Measurements from ENCODE around the gene UQCRC2.

Gene UQCRC2

GRCh38 chr16:21957714-21958346 lies 4.7 kb downstream of the UQCRC2 start:
- Mint-ChIP-seq H3K27ac (peak overlapping the region; percentile 40), H3K36me3 (ENCODE audit: low read depth) (peaks cover 59% of the 10 kb centered on the region), H3K4me1 (peaks cover 45% of the 10 kb centered on the region), H3K27me3 (no peaks in the 10 kb centered on the region), H3K4me3 (no peak overlapping the region), H3K9me3 (no peaks in the 10 kb centered on the region)
- DNase-seq (no peak), ATAC-seq (no peak)

DNA sequence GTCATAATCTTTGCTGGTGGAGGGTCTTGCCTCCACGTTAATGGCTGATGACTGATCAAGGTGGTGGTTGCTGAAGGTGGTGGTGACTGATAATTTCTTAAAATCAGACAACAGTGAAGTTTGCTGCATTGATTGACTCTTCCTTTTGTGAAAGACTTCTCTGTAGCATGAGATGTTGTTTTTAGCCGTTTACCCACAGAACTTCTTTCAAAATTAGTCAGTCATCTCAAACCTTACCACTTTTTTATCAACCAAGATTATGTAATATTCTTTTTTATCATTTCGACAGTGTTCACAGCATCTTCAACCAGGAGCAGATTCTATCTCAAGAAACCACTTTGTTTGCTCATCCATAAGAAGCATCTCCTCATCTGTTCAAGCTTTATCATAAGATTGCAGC lies 5.9 kb downstream of the UQCRC2 start:
- Mint-ChIP-seq H3K27me3 (no peaks in the 10 kb centered on the region), H3K4me1 (peaks cover 39% of the 10 kb centered on the region), H3K9me3 (no peaks in the 10 kb centered on the region), H3K36me3 (ENCODE audit: low read depth) (peaks cover 54% of the 10 kb centered on the region), H3K4me3 (no peak overlapping the region), H3K27ac (no peak overlapping the region)
- ATAC-seq (no peak), DNase-seq (no peak)

DNA sequence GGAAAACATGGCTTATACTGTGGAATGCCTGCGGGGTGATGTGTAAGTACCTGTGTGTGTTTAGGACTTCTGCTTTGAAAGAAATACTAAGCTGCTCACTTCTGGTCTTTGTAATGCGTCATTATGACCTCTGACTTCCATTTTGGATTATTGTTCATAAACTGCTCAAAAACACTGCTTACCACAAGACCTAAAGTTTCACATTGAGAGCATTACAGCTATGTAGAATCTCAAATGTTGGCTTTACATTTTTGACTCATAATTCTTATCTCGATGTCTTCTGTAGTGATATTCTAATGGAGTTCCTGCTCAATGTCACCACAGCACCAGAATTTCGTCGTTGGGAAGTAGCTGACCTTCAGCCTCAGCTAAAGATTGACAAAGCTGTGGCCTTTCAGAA lies 9.3 kb downstream of the UQCRC2 start:
- DNase-seq: no peak
- Mint-ChIP-seq H3K4me1 (peaks cover 17% of the 10 kb centered on the region), H3K36me3 (ENCODE audit: low read depth) (peaks cover 66% of the 10 kb centered on the region), H3K9me3 (no peaks in the 10 kb centered on the region), H3K4me3 (no peak overlapping the region), H3K27me3 (no peaks in the 10 kb centered on the region), H3K27ac (no peak overlapping the region)
- ATAC-seq: no peak

DNA sequence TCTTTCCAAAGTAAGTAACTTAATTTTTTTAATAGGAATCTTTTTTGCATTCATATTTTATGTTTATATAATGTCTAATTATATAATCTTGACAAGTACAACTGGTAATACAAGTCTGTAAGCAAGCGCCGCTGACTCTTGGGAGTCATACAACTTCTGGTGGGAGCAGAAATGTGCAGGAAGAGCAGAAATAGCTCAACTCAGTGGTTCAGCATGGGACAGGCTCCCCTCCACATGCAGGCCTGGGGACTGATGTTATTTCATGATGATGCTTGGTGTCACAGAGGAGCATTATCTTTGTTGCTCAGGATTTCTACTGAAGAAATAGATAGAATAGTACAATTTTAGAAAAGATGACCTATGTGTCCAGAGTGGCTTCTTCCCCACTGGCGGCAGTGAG lies 10.7 kb downstream of the UQCRC2 start:
- peaks cover 6% of the 10 kb centered on the region for H3K4me1 Mint-ChIP-seq
- H3K27me3 Mint-ChIP-seq: no peaks in the 10 kb centered on the region
- ATAC-seq: no peak
- no peak overlapping the region for H3K27ac Mint-ChIP-seq
- peaks cover 63% of the 10 kb centered on the region for H3K36me3 Mint-ChIP-seq (ENCODE audit: low read depth)
- H3K4me3 Mint-ChIP-seq: no peak overlapping the region
- no peak for DNase-seq
- H3K9me3 Mint-ChIP-seq: no peaks in the 10 kb centered on the region

DNA sequence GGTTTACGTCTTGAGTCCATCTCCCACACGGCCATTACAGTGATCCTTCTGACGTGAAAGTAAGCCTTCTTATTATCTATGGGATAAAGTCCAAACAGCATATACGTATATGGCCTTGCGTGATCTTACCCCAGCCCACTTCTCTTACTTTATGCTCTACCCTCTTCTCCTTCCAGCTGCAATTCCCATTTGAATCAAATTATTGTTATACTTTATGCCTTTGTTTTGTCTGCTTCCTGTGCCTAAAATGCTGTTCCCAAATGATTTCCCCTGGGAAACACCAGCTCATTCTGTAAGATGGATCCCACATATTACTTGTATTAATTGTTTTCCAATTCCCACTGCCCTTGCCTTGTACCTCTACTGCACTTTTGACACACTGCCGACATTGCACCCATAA lies 11.2 kb downstream of the UQCRC2 start:
- no peak overlapping the region for H3K27ac Mint-ChIP-seq

DNA sequence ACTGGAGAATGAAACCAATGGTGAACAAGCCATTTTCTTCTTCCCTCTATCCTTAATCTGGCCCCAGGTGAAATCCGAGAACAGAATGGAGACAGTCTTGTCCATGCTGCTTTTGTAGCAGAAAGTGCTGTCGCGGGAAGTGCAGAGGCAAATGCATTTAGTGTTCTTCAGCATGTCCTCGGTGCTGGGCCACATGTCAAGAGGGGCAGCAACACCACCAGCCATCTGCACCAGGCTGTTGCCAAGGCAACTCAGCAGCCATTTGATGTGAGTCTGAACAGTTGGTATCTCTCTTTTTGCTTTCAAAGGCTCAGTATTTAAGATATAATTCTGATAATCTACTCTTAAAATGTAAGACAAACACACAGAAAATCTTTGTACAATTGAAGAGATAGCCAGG lies 18.7 kb downstream of the UQCRC2 start:
- Mint-ChIP-seq H3K27me3 (no peaks in the 10 kb centered on the region), H3K9me3 (no peaks in the 10 kb centered on the region), H3K4me3 (no peak overlapping the region), H3K4me1 (no peaks in the 10 kb centered on the region), H3K27ac (no peak overlapping the region), H3K36me3 (ENCODE audit: low read depth) (peaks cover 32% of the 10 kb centered on the region)
- DNase-seq (no peak), ATAC-seq (no peak)

More for the DNA sequence above, 11.2 kb downstream of the UQCRC2 start:
- ATAC-seq (no peak), DNase-seq (no peak)
- no peaks in the 10 kb centered on the region for H3K27me3 Mint-ChIP-seq
- H3K36me3 Mint-ChIP-seq (ENCODE audit: low read depth): peaks cover 58% of the 10 kb centered on the region
- peaks cover 1% of the 10 kb centered on the region for H3K4me1 Mint-ChIP-seq
- no peaks in the 10 kb centered on the region for H3K9me3 Mint-ChIP-seq
- H3K4me3 Mint-ChIP-seq: no peak overlapping the region

DNA sequence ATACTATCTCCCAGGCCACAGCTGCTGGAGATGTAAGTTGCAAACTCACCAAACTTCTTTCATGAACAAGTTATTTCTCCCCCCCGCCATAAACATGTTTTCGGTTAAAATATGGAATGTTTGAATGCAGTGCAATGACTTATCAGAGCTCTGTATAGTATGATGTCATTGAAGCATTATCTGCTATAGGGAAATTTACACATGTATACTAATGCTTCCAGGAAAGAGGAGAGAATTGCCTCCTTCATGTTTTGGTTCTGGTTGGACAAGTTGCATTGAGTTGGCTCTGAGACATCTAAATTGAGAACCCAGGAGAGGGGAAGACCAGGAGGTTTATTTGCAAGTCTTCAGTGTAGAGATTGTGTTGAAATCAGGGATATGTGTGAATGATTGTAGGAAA lies 20.8 kb downstream of the UQCRC2 start:
- no peaks in the 10 kb centered on the region for H3K4me1 Mint-ChIP-seq
- H3K4me3 Mint-ChIP-seq: no peak overlapping the region
- H3K9me3 Mint-ChIP-seq: no peaks in the 10 kb centered on the region
- H3K27ac Mint-ChIP-seq: no peak overlapping the region
- H3K36me3 Mint-ChIP-seq (ENCODE audit: low read depth): peaks cover 41% of the 10 kb centered on the region
- no peaks in the 10 kb centered on the region for H3K27me3 Mint-ChIP-seq
- DNase-seq (no peak), ATAC-seq (no peak)

GRCh38 chr16:21980032-21980431 lies 26.9 kb downstream of the UQCRC2 start:
- Mint-ChIP-seq H3K27me3 (no peaks in the 10 kb centered on the region), H3K4me1 (no peaks in the 10 kb centered on the region), H3K9me3 (no peaks in the 10 kb centered on the region), H3K36me3 (ENCODE audit: low read depth) (peaks cover 73% of the 10 kb centered on the region), H3K27ac (no peak overlapping the region), H3K4me3 (no peak overlapping the region)
- DNase-seq: no peak
- ATAC-seq: no peak

- no peak for DNase-seq
- Mint-ChIP-seq H3K27ac (no peak overlapping the region), H3K4me1 (no peaks in the 10 kb centered on the region), H3K9me3 (no peaks in the 10 kb centered on the region), H3K4me3 (no peak overlapping the region), H3K27me3 (no peaks in the 10 kb centered on the region), H3K36me3 (ENCODE audit: low read depth) (peaks cover 79% of the 10 kb centered on the region)
- ATAC-seq: no peak
These were observed 28.9 kb downstream of the UQCRC2 start for GRCh38 chr16:21982108-21982507.

- no peaks in the 10 kb centered on the region for H3K27me3 Mint-ChIP-seq
- no peak for DNase-seq
- ATAC-seq: no peak
- peaks cover 62% of the 10 kb centered on the region for H3K36me3 Mint-ChIP-seq (ENCODE audit: low read depth)
- no peak overlapping the region for H3K4me3 Mint-ChIP-seq
- H3K27ac Mint-ChIP-seq: no peak overlapping the region
- peaks cover 2% of the 10 kb centered on the region for H3K4me1 Mint-ChIP-seq
- no peaks in the 10 kb centered on the region for H3K9me3 Mint-ChIP-seq
These were observed 30.9 kb downstream of the UQCRC2 start for GRCh38 chr16:21984062-21984461.

- peaks cover 51% of the 10 kb centered on the region for H3K36me3 Mint-ChIP-seq (ENCODE audit: low read depth)
- peaks cover 2% of the 10 kb centered on the region for H3K4me1 Mint-ChIP-seq
- no peaks in the 10 kb centered on the region for H3K27me3 Mint-ChIP-seq
These were observed 32.4 kb downstream of the UQCRC2 start for GRCh38 chr16:21985524-21985923.

GRCh38 chr16:21986692-21987246 lies 33.6 kb downstream of the UQCRC2 start:
- no peak overlapping the region for H3K4me3 Mint-ChIP-seq
- no peaks in the 10 kb centered on the region for H3K9me3 Mint-ChIP-seq
- no peak overlapping the region for H3K27ac Mint-ChIP-seq
- H3K4me1 Mint-ChIP-seq: peaks cover 6% of the 10 kb centered on the region
- no peaks in the 10 kb centered on the region for H3K27me3 Mint-ChIP-seq
- H3K36me3 Mint-ChIP-seq (ENCODE audit: low read depth): peaks cover 39% of the 10 kb centered on the region
- ATAC-seq: no peak
- DNase-seq: no peak

More at GRCh38 chr16:21985524-21985923, 32.4 kb downstream of the UQCRC2 start:
- ATAC-seq (no peak), DNase-seq (no peak)
- no peak overlapping the region for H3K4me3 Mint-ChIP-seq
- H3K27ac Mint-ChIP-seq: no peak overlapping the region
- H3K9me3 Mint-ChIP-seq: no peaks in the 10 kb centered on the region

DNA sequence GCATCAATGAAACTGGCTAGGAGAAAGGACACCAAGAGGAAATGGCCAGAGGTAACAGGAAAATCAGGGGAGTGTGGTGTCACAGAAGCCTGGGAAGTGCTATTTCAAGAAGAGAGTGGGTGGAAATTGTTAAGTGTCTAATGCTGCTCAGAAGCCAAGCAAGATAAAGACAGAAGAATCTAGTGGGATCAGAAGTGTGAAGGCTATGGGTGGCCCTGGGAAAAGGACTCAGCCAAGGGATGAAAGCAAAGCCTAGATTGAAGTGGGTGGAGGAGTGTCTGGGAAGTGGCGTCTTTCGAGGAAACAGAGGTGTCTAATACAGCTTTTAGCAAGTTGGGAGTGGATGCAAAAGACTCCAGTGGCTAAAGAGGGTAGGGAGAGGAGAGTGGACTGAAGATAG lies 34.3 kb downstream of the UQCRC2 start:
- Mint-ChIP-seq H3K27ac (peak overlapping the region; percentile 5), H3K36me3 (ENCODE audit: low read depth) (peaks cover 32% of the 10 kb centered on the region), H3K4me3 (no peak overlapping the region), H3K9me3 (no peaks in the 10 kb centered on the region), H3K27me3 (no peaks in the 10 kb centered on the region), H3K4me1 (peaks cover 6% of the 10 kb centered on the region)
- DNase-seq (no peak), ATAC-seq (no peak)

- Mint-ChIP-seq H3K27ac (no peak overlapping the region), H3K9me3 (no peaks in the 10 kb centered on the region), H3K27me3 (no peaks in the 10 kb centered on the region), H3K4me1 (peaks cover 8% of the 10 kb centered on the region), H3K4me3 (no peak overlapping the region), H3K36me3 (ENCODE audit: low read depth) (peaks cover 20% of the 10 kb centered on the region)
- no peak for DNase-seq
- ATAC-seq: no peak
These were observed 36.0 kb downstream of the UQCRC2 start for GRCh38 chr16:21989133-21989532.

GRCh38 chr16:21989751-21990150 lies 36.6 kb downstream of the UQCRC2 start:
- ATAC-seq: no peak
- Mint-ChIP-seq H3K27me3 (no peaks in the 10 kb centered on the region), H3K9me3 (no peaks in the 10 kb centered on the region), H3K27ac (no peak overlapping the region), H3K4me1 (peaks cover 8% of the 10 kb centered on the region), H3K4me3 (no peak overlapping the region), H3K36me3 (ENCODE audit: low read depth) (peaks cover 16% of the 10 kb centered on the region)
- no peak for DNase-seq

Data from activated naive CD8-positive, alpha-beta T cell treated with anti-CD3 and anti-CD28 coated beads, Interleukin-2, amount 50 U/mL, for 24 hours (primary cell).